HCT116 (cell line): ENCODE results near the gene KCNN3. TPM values are rescaled to one million over a fixed set of nuclear protein-coding genes. Genes with fewer than 3 reads are reported as not detected.

Experiments used
- ATAC-seq: fragments of 200-7000 bp; cut with Tn5 transposase; 2 replicates; pipeline ENCODE4 v1.9.1; 2020; ENCODE audit warnings: mild to moderate bottlenecking, moderate library complexity
- BruUV-seq: library from RNA; stranded (reverse); fragments of 400-500 nt; replicated peaks from 2 replicates; lab custom pipeline; 2021; lab: Mats Ljungman, UMichigan
- CTCF ChIA-PET: fragments of 300-600 bp; sonication (Branson Sonifier 250); formaldehyde crosslinking; loops from one replicate; lab custom pipeline; 2021; ENCODE audit warnings: antibody characterized with exemption; lab: Charles Lee
- POLR2A ChIA-PET: fragments of 300-600, 350-600 bp; sonication (Branson Sonifier 250); formaldehyde crosslinking; loops from one replicate; lab custom pipeline; 2021; ENCODE audit warnings: antibody characterized with exemption; lab: Charles Lee
- RAD21 ChIA-PET, 2 experiments: fragments of 300-600 bp; sonication (Branson Sonifier 250); formaldehyde crosslinking; loops; one replicate each; lab custom pipeline; 2023; ENCODE audit warnings: low total read pairs in 2 of 2; ENCODE audit not compliant: uncharacterized antibody in 2 of 2, unreplicated experiment in 2 of 2, low non-redundant PET in 1 of 2; lab: Charles Lee
- DNase-seq: peaks from one replicate; pipeline ENCODE4 v3.0.0-alpha.2; 2010; ENCODE audit warnings: low read depth, low spot score
- H2AFZ ChIP-seq: fragments of 200-600 bp; shearing (Covaris generic), sonication (generic); 2 replicates; pipeline ENCODE4 v1.6.1; 2017; ENCODE audit warnings: low read depth, mixed run types, mixed read lengths, antibody characterized with exemption, low read length; ENCODE audit not compliant: poor library complexity, severe bottlenecking
- H3K27ac ChIP-seq: 2 replicates; pipeline ENCODE4 v1.5.1; 2012; ENCODE audit warnings: low read depth, low read length
- H3K27me3 ChIP-seq: fragments of 200-600 bp; sonication (generic); 2 replicates; pipeline ENCODE4 v1.6.1; 2016; ENCODE audit warnings: mixed run types, low read length, mixed read lengths; ENCODE audit not compliant: insufficient read depth
- H3K36me3 ChIP-seq, 2 experiments: fragments of 200-500 bp in 1 of 2; fragments of 200-600 bp in 1 of 2; sonication (Bioruptor generic) in 1 of 2; sonication (generic) in 1 of 2; 2 replicates each; pipeline versions ENCODE4 v1.5.1 to v1.6.1; 2014 to 2016; ENCODE audit warnings: low read length in 2 of 2, inconsistent platforms in 1 of 2, mixed read lengths in 1 of 2, mixed run types in 1 of 2; ENCODE audit not compliant: insufficient read depth in 2 of 2, control insufficient read depth in 1 of 2
- H3K4me1 ChIP-seq, 2 experiments: fragments of 200-600 bp in 1 of 2; sonication (generic) in 1 of 2; 2 replicates each; pipeline versions ENCODE4 v1.5.1 to v1.6.1; 2012 to 2017; ENCODE audit warnings: low read length in 2 of 2, inconsistent platforms in 1 of 2, mild to moderate bottlenecking in 1 of 2, mixed read lengths in 1 of 2, mixed run types in 1 of 2, moderate library complexity in 1 of 2; ENCODE audit not compliant: insufficient read depth in 2 of 2, control insufficient read depth in 1 of 2
- H3K4me2 ChIP-seq: fragments of 200-600 bp; sonication (generic); 2 replicates; pipeline ENCODE4 v1.6.1; 2017; ENCODE audit warnings: mixed run types, low read length, mixed read lengths
- H3K4me3 ChIP-seq, 2 experiments: fragments of 200-600 bp in 1 of 2; sonication (generic) in 1 of 2; replicated peaks in 1 of 2; 2 replicates each; pipeline ENCODE4 v1.5.1; 2011 to 2016; ENCODE audit warnings: low read length in 2 of 2, control low read depth in 1 of 2, low read depth in 1 of 2, mild to moderate bottlenecking in 1 of 2, mixed read lengths in 1 of 2, mixed run types in 1 of 2
- H3K79me2 ChIP-seq: fragments of 200-600 bp; sonication (generic); 2 replicates; pipeline ENCODE4 v1.6.1; 2017; ENCODE audit warnings: mild to moderate bottlenecking, mixed run types, low read length, moderate library complexity, mixed read lengths; ENCODE audit not compliant: insufficient read depth
- H3K9ac ChIP-seq: fragments of 200-600 bp; sonication (generic); 2 replicates; pipeline ENCODE4 v1.6.1; 2016; ENCODE audit warnings: low read length, mixed read lengths
- H3K9me2 ChIP-seq: fragments of 200-600 bp; sonication (generic), shearing (Covaris generic); 2 replicates; pipeline ENCODE4 v1.6.1; 2017; ENCODE audit warnings: mixed run types, mild to moderate bottlenecking, moderate library complexity; ENCODE audit not compliant: insufficient read depth
- H3K9me3 ChIP-seq, 2 experiments: fragments of 200-500 bp in 1 of 2; fragments of 200-600 bp in 1 of 2; sonication (Bioruptor generic) in 1 of 2; sonication (generic) in 1 of 2; 2 replicates each; pipeline ENCODE4 v1.6.1; 2014 to 2017; ENCODE audit warnings: low read length in 2 of 2, mixed read lengths in 2 of 2, inconsistent platforms in 1 of 2, low read depth in 1 of 2, mild to moderate bottlenecking in 1 of 2, mixed run types in 1 of 2, moderate library complexity in 1 of 2; ENCODE audit not compliant: control insufficient read depth in 1 of 2, insufficient read depth in 1 of 2
- H4K20me1 ChIP-seq: fragments of 200-600 bp; sonication (generic), shearing (Covaris generic); 2 replicates; pipeline ENCODE4 v1.6.1; 2017; ENCODE audit warnings: mixed run types, mild to moderate bottlenecking, moderate library complexity; ENCODE audit not compliant: insufficient read depth
- CEBPB ChIP-seq: IDR thresholded peaks from 2 replicates; pipeline ENCODE4 v1.6.1; 2012; ENCODE audit warnings: low read depth
- EGR1 ChIP-seq: IDR thresholded peaks from 2 replicates; pipeline ENCODE4 v1.6.1; 2012; ENCODE audit warnings: low read depth
- EZH2 ChIP-seq: fragments of 200-600 bp; sonication (generic); IDR thresholded peaks from 2 replicates; pipeline ENCODE4 v1.6.1; 2017; ENCODE audit warnings: antibody characterized with exemption, mixed run types
- EZH2phosphoT487 ChIP-seq: fragments of 200-600 bp; IDR thresholded peaks from 2 replicates; pipeline ENCODE4 v1.6.1; 2018; ENCODE audit warnings: antibody characterized with exemption, borderline replicate concordance
- FOSL1 ChIP-seq: IDR thresholded peaks from 2 replicates; pipeline ENCODE4 v1.6.1; 2012; ENCODE audit warnings: low read depth
- JUND ChIP-seq: IDR thresholded peaks from 2 replicates; pipeline ENCODE4 v1.6.1; 2012
- MAX ChIP-seq: IDR thresholded peaks from 2 replicates; pipeline ENCODE4 v1.6.1; 2012
- POLR2AphosphoS5 ChIP-seq: IDR thresholded peaks from 2 replicates; pipeline ENCODE4 v1.6.1; 2011; ENCODE audit warnings: mild to moderate bottlenecking, low read depth, low read length, moderate library complexity
- RAD21 ChIP-seq: IDR thresholded peaks from 2 replicates; pipeline ENCODE4 v1.6.1; 2012; ENCODE audit warnings: low read depth, mild to moderate bottlenecking
- REST ChIP-seq: IDR thresholded peaks from 2 replicates; pipeline ENCODE4 v1.6.1; 2012; ENCODE audit warnings: low read depth
- YY1 ChIP-seq: IDR thresholded peaks from 2 replicates; pipeline ENCODE4 v1.6.1; 2011; ENCODE audit warnings: low read length, low read depth, moderate library complexity, mild to moderate bottlenecking; ENCODE audit not compliant: insufficient replicate concordance; ENCODE audit errors: extremely low read depth
- ZFX ChIP-seq: fragments of 450-650 bp; IDR thresholded peaks from 2 replicates; pipeline ENCODE4 v1.6.1; 2017
- intact Hi-C: fragments of 100-400 bp; cut with micrococcal nuclease; formaldehyde crosslinking; loops from 2 replicates; pipeline ENCODE4 v1.10.0; 2022
- total RNA-seq: library from RNA; stranded (reverse); gene quantifications from one replicate; pipeline ENCODE4 v1.2.1, GENCODE V29; 2021; ENCODE audit not compliant: unreplicated experiment

KCNN3 gene
- total RNA-seq, 1 experiment from 2014 or later = 1.1 TPM

DNA sequence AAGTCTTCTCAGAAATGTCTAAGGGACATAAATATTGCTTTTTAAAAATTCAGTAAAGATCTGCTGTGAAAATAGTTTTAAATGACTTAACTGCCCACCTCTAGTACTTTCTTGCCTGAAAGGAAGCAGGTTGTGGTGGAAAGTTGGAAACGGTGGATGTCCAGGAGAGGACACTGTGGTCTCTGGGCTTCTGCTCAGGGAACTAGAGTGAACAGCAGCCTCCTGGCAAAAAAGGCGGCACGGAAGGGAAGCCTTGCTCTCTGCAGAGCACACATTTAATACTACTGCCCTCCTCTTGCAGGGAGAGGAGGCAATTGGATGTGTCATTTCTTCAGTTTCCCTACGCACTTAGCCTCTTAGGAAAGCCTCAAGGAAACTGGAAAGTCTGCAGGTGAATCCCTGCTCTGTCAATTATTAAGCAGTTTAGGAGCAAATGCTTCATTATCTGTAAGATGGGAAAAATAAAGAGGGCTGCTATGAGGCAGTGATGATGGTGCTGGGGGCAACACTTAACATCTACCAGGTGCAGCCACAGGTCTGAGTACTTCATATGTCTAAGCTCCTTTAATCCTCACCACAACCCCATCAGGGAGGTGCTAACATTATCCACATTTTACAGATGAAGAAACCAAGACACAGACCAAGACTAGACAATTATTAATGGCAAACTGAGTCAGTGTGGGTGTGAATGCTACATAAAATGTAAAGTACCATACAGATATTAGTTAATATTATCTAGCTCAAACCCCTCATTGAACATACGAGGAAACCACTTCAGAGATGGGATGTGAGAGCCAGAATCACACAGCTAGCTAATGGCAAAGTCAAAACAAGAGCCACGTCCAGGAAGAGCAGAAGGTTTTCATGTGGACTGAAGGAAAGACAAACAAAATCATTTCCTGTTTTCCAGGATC, 153.2 kb downstream of the KCNN3 start:
- no peaks in the 10 kb centered on the region for H4K20me1 ChIP-seq
- H3K4me1 ChIP-seq = no peaks in the 10 kb centered on the region
- TF ChIP-seq EZH2 (no peak), CEBPB (no peak), FOSL1 (no peak), MAX (no peak), JUND (no peak), ZFX (no peak), POLR2AphosphoS5 (no peak), REST (no peak), RAD21 (no peak), YY1 (no peak), EZH2phosphoT487 (no peak), EGR1 (no peak)
- H3K36me3 ChIP-seq = no peaks in the 10 kb centered on the region
- POLR2A ChIA-PET = no interaction called here
- H3K27me3 ChIP-seq = no peaks in the 10 kb centered on the region
- DNase-seq = no peak
- CTCF ChIA-PET = interaction anchor here (1.2 kb wide), 1 partner anchor 17 kb away, joined by 3 read pairs; no protein-coding TSS in a partner anchor
- RAD21 ChIA-PET = no interaction called here
- H3K9me3 ChIP-seq = no peaks in the 10 kb centered on the region
- no peak for ATAC-seq
- no peaks in the 10 kb centered on the region for H3K79me2 ChIP-seq
- intact Hi-C loops = no loop called here
- no TSS peak for BruUV-seq
- H2AFZ ChIP-seq = no peak overlapping the region
- no peak overlapping the region for H3K4me2 ChIP-seq
- no peak overlapping the region for H3K4me3 ChIP-seq
- H3K27ac ChIP-seq = no peak overlapping the region
- no peaks in the 10 kb centered on the region; the same call in 1 of the 2 replicates for H3K9me2 ChIP-seq
- H3K9ac ChIP-seq = no peak overlapping the region
